Measurements from ENCODE around the gene ZSCAN23. TPM values are rescaled to one million over a fixed set of nuclear protein-coding genes. Genes with fewer than 3 reads are reported as not detected.

Gene ZSCAN23
- total and polyA plus RNA-seq, 8 donors = 1.2 to 25.0 (median 20.9) TPM

- H3K4me3 ChIP-seq = no peak overlapping the region
- intact Hi-C loops (cut with DNase I) = no loop called here
- peaks cover 5 to 22% of the 10 kb centered on the region in 2 donors for H3K4me1 ChIP-seq
- H3K27me3 ChIP-seq = peaks cover 0 to 48% of the 10 kb centered on the region in 2 donors
- TF ChIP-seq, protein P1, sequence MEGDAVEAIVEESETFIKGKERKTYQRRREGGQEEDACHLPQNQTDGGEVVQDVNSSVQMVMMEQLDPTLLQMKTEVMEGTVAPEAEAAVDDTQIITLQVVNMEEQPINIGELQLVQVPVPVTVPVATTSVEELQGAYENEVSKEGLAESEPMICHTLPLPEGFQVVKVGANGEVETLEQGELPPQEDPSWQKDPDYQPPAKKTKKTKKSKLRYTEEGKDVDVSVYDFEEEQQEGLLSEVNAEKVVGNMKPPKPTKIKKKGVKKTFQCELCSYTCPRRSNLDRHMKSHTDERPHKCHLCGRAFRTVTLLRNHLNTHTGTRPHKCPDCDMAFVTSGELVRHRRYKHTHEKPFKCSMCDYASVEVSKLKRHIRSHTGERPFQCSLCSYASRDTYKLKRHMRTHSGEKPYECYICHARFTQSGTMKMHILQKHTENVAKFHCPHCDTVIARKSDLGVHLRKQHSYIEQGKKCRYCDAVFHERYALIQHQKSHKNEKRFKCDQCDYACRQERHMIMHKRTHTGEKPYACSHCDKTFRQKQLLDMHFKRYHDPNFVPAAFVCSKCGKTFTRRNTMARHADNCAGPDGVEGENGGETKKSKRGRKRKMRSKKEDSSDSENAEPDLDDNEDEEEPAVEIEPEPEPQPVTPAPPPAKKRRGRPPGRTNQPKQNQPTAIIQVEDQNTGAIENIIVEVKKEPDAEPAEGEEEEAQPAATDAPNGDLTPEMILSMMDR (IDR thresholded peaks at IDR 0.05) = no peak
- H3K36me3 ChIP-seq = no peaks in the 10 kb centered on the region
- ATAC-seq = no peak
- H3K27ac ChIP-seq = no peak overlapping the region
- DNase-seq = no peak
- no peaks in the 10 kb centered on the region for H3K9me3 ChIP-seq
Measured at GRCh38 chr6:28402197-28402596, 41.1 kb downstream of the ZSCAN23 start.

- Histone ChIP-seq H3K36me3 (peaks cover 0 to 5% of the 10 kb centered on the region in 2 donors), H3K9me3 (no peaks in the 10 kb centered on the region), H3K4me1 (peaks cover 5 to 25% of the 10 kb centered on the region in 2 donors), H3K27me3 (peaks cover 0 to 39% of the 10 kb centered on the region in 2 donors), H3K27ac (no peak overlapping the region), H3K4me3 (no peak overlapping the region)
- intact Hi-C loops (cut with DNase I) = no loop called here
- ATAC-seq (no peak), DNase-seq (no peak)
- TF ChIP-seq, protein P1 (IDR thresholded peaks at IDR 0.05) = no peak
Measured at GRCh38 chr6:28401172-28401571, 42.1 kb downstream of the ZSCAN23 start.

DNA sequence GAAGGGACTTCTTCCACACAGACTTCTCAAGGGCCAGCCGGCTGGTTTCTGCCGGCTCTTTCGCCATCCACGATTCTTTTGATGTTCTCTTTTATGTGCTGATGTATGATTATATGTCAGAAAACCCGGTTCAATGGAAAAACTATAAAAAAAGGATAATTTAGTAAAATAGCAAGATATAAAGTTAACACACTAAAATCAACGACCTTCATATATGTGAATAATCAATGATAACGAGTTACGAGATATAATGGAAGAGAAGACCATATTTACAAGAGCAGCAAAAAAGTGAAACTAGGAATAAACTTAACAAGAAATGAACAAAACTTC, 43.2 kb downstream of the ZSCAN23 start:
- intact Hi-C loops (cut with DNase I) = no loop called here
- Histone ChIP-seq H3K4me3 (peak overlapping the region; percentile 79 to 83), H3K27me3 (peaks cover 0 to 28% of the 10 kb centered on the region in 2 donors), H3K4me1 (peaks cover 5 to 28% of the 10 kb centered on the region in 2 donors), H3K36me3 (peaks cover 0 to 10% of the 10 kb centered on the region in 2 donors), H3K27ac (peak overlapping the region; percentile 45 to 63), H3K9me3 (no peaks in the 10 kb centered on the region)
- DNase-seq = no peak
- TF ChIP-seq, protein P1 (IDR thresholded peaks at IDR 0.05) = no peak
- no peak for ATAC-seq

DNA sequence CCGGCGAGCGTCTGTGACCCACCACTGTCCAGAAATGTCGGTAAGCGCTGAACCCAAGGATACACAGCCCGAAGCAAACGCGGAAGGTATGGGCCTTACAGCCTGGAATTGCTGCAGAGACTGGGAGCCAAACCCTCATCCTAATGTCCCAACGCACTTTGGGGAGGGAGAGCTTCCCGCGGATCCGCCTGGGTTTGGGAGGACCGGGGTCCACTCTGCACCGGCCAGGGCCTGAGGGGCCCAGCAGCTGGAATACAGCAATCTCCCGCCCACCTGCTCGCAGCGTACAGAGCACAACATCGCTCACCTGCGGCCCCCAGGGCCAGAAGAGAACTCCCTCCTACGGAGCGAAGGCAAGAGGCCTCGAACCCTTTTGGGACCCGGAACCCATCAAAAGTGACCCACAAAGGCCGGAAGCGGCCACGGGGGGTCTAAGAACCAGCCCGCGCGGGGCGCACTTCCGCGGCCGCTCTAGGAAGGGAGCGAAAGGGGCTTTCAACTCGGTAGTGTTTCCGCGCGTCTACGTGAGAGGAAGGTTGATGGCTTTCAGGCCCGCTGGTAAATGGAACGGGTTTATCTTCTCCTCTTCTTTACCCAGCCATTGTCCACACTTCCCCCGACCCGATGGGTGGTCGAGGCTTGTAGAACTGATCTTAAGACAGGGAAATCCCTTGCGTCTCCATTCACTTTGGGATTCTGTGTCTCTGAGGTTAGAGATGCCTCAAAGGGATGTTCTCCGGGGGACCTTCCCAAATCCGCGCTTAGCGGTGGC, 43.8 kb downstream of the ZSCAN23 start, which contains the start of gene ZSCAN12:
TSS of gene ZSCAN12 (minus strand) at position 398 of the 772 bp plus-strand sequence. CDS start 1,342 bp downstream, outside the sequence.
- intact Hi-C loops (cut with DNase I) = no loop called here
- Histone ChIP-seq H3K27ac (peak within 1 kb of the TSS; percentile 45 to 63), H3K4me1 (peaks cover 5 to 28% of the 10 kb centered on the region in 2 donors), H3K4me3 (peak within 1 kb of the TSS; percentile 79 to 83), H3K27me3 (peaks cover 0 to 25% of the 10 kb centered on the region in 2 donors), H3K9me3 (no peaks in the 10 kb centered on the region), H3K36me3 (peaks cover 0 to 14% of the 10 kb centered on the region in 2 donors)
- peak; percentile 98 for ATAC-seq
- TF ChIP-seq, protein P1 (IDR thresholded peaks at IDR 0.05) = peak in 1 of 2 donors; percentile 31
- DNase-seq = peak; percentile 83 to 92 (median 88)

DNA sequence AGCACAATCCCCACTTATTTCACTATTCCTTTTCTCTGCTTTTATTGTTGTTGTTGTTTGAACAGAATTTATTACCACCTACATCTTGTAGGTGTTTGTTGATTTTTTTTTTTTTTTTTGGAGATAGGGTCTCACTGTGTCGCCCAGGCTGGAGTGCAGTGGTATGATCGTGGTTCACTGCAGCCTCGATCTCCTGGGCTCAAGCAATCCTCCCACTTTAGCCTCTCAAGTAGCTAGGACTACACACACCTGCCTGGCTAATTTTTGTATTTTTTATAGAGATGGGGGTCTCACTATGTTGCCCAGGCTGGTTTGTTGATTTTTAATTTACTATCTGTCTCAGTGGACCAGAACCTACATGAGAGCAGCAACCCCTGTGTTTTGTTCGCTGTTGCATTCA, 47.4 kb downstream of the ZSCAN23 start:
- Histone ChIP-seq H3K9me3 (no peaks in the 10 kb centered on the region), H3K27me3 (peaks cover 0 to 11% of the 10 kb centered on the region in 2 donors), H3K4me3 (no peak overlapping the region), H3K27ac (no peak overlapping the region), H3K36me3 (peaks cover 0 to 45% of the 10 kb centered on the region in 2 donors), H3K4me1 (peaks cover 5 to 28% of the 10 kb centered on the region in 2 donors)
- no peak for DNase-seq
- TF ChIP-seq, protein P1 (IDR thresholded peaks at IDR 0.05) = no peak
- intact Hi-C loops (cut with DNase I) = no loop called here
- no peak for ATAC-seq

All from left lung (tissue), 10 donors.